Astrocyte (in vitro differentiated cells and primary cell): ENCODE results near the gene SF3B2. TPM values are rescaled to one million over a fixed set of nuclear protein-coding genes. Genes with fewer than 3 reads are reported as not detected.

ENCODE experiments used
- DNase-seq: peaks from one replicate; pipeline ENCODE4 v3.0.0-alpha.2; 2010; ENCODE audit warnings: low read depth
- FAIRE-seq: peaks from 2 replicates; lab custom pipeline; 2011; peaks lifted over from hg19 to GRCh38; lab: Jason Lieb, UNC
- H2AFZ ChIP-seq: 2 replicates; pipeline ENCODE4 v1.6.0; 2012; ENCODE audit warnings: low read depth, low read length, inconsistent platforms
- H3K27ac ChIP-seq: 2 replicates; pipeline ENCODE4 v1.5.1; 2011; ENCODE audit warnings: low read depth, low read length, inconsistent platforms
- H3K27me3 ChIP-seq: 2 replicates; pipeline ENCODE4 v1.6.0; 2011; ENCODE audit warnings: low read length, inconsistent platforms; ENCODE audit not compliant: insufficient read depth
- H3K36me3 ChIP-seq: 2 replicates; pipeline ENCODE4 v1.5.1; 2011; ENCODE audit warnings: low read length, inconsistent platforms; ENCODE audit not compliant: insufficient read depth
- H3K4me1 ChIP-seq: 2 replicates; pipeline ENCODE4 v1.5.1; 2011; ENCODE audit warnings: low read length, inconsistent platforms; ENCODE audit not compliant: insufficient read depth
- H3K4me2 ChIP-seq: 2 replicates; pipeline ENCODE4 v1.6.0; 2012; ENCODE audit warnings: low read length, inconsistent platforms
- H3K4me3 ChIP-seq: 2 replicates; pipeline ENCODE4 v1.5.1; 2011; ENCODE audit warnings: low read depth, mild to moderate bottlenecking, low read length, inconsistent platforms; ENCODE audit not compliant: insufficient read depth
- H3K79me2 ChIP-seq: 2 replicates; pipeline ENCODE4 v1.6.0; 2012; ENCODE audit warnings: mild to moderate bottlenecking, low read length, inconsistent platforms; ENCODE audit not compliant: insufficient read depth
- H3K9ac ChIP-seq: 2 replicates; pipeline ENCODE4 v1.6.0; 2012; ENCODE audit warnings: mild to moderate bottlenecking, low read length, inconsistent platforms
- H3K9me3 ChIP-seq: 2 replicates; pipeline ENCODE4 v1.5.1; 2012; ENCODE audit warnings: low read depth, mild to moderate bottlenecking, low read length, inconsistent platforms; ENCODE audit not compliant: insufficient read depth
- H4K20me1 ChIP-seq: 2 replicates; pipeline ENCODE4 v1.6.0; 2012; ENCODE audit warnings: low read length, inconsistent platforms; ENCODE audit not compliant: insufficient read depth
- H3K27ac Mint-ChIP-seq: one replicate; pipeline ENCODE4 v1.8.0; 2021; ENCODE audit warnings: mild to moderate bottlenecking, mixed read lengths; ENCODE audit not compliant: unreplicated experiment
- H3K27me3 Mint-ChIP-seq: one replicate; pipeline ENCODE4 v1.8.0; 2021; ENCODE audit warnings: low read depth, mixed read lengths; ENCODE audit not compliant: unreplicated experiment
- H3K36me3 Mint-ChIP-seq: one replicate; pipeline ENCODE4 v1.8.0; 2021; ENCODE audit warnings: low read depth, mixed read lengths; ENCODE audit not compliant: unreplicated experiment
- H3K4me1 Mint-ChIP-seq: one replicate; pipeline ENCODE4 v1.8.0; 2021; ENCODE audit warnings: low read depth, mixed read lengths; ENCODE audit not compliant: unreplicated experiment
- H3K4me3 Mint-ChIP-seq: one replicate; pipeline ENCODE4 v1.8.0; 2021; ENCODE audit warnings: mild to moderate bottlenecking, moderate library complexity, mixed read lengths; ENCODE audit not compliant: unreplicated experiment
- H3K9me3 Mint-ChIP-seq: one replicate; pipeline ENCODE4 v1.8.0; 2021; ENCODE audit warnings: mild to moderate bottlenecking, mixed read lengths; ENCODE audit not compliant: unreplicated experiment
- CTCF ChIP-seq: IDR thresholded peaks from 2 replicates; pipeline ENCODE4 v1.5.1; 2011; ENCODE audit warnings: low read depth, mild to moderate bottlenecking, inconsistent platforms, low read length, moderate library complexity; ENCODE audit not compliant: insufficient read depth
- EZH2 ChIP-seq: IDR thresholded peaks from 2 replicates; pipeline ENCODE4 v1.6.1; 2012; ENCODE audit warnings: mild to moderate bottlenecking, low read length, inconsistent platforms; ENCODE audit not compliant: insufficient read depth
- total RNA-seq: library from RNA; stranded (reverse); gene quantifications from 2 replicates; pipeline ENCODE4 v1.2.1, GENCODE V29; 2021

The SF3B2 gene
- total RNA-seq, 1 donor from 2014 or later: 170 TPM

GRCh38 chr11:66109294-66109693 is 57.1 kb downstream of the SF3B2 start:
- peaks cover 8% of the 10 kb centered on the region for H4K20me1 ChIP-seq
- H3K27me3 ChIP-seq: no peaks in the 10 kb centered on the region
- H3K4me2 ChIP-seq: no peak overlapping the region
- no peaks in the 10 kb centered on the region for H3K36me3 ChIP-seq
- H3K4me1 ChIP-seq: peaks cover 39% of the 10 kb centered on the region
- H3K27me3 Mint-ChIP-seq: no peaks in the 10 kb centered on the region
- DNase-seq: no peak
- no peak for FAIRE-seq
- H3K27ac ChIP-seq: no peak overlapping the region
- H3K4me1 Mint-ChIP-seq: peaks cover 52% of the 10 kb centered on the region
- peaks cover 72% of the 10 kb centered on the region for H3K79me2 ChIP-seq
- no peak overlapping the region for H3K4me3 ChIP-seq
- H2AFZ ChIP-seq: no peak overlapping the region
- no peaks in the 10 kb centered on the region for H3K9me3 ChIP-seq
- H3K9ac ChIP-seq: no peak overlapping the region
- TF ChIP-seq CTCF: no peak
- no peak for TF ChIP-seq EZH2
- H3K36me3 Mint-ChIP-seq: peaks cover 15% of the 10 kb centered on the region
- no peak overlapping the region for H3K4me3 Mint-ChIP-seq
- no peaks in the 10 kb centered on the region for H3K9me3 Mint-ChIP-seq
- no peak overlapping the region for H3K27ac Mint-ChIP-seq

- Mint-ChIP-seq H3K4me3 (no peak overlapping the region), H3K9me3 (no peaks in the 10 kb centered on the region), H3K4me1 (peaks cover 59% of the 10 kb centered on the region), H3K27me3 (no peaks in the 10 kb centered on the region), H3K27ac (peak overlapping the region; percentile 34), H3K36me3 (peaks cover 15% of the 10 kb centered on the region)
- Histone ChIP-seq H3K4me2 (no peak overlapping the region), H3K4me3 (no peak overlapping the region), H3K9ac (no peak overlapping the region), H3K27me3 (no peaks in the 10 kb centered on the region), H2AFZ (no peak overlapping the region), H3K4me1 (peaks cover 50% of the 10 kb centered on the region), H3K36me3 (no peaks in the 10 kb centered on the region), H3K79me2 (peaks cover 72% of the 10 kb centered on the region), H3K27ac (no peak overlapping the region), H3K9me3 (no peaks in the 10 kb centered on the region), H4K20me1 (peaks cover 7% of the 10 kb centered on the region)
- no peak for TF ChIP-seq CTCF
- no peak for TF ChIP-seq EZH2
- no peak for DNase-seq
- no peak for FAIRE-seq
Observed at GRCh38 chr11:66111158-66111557, 59.0 kb downstream of the SF3B2 start.

- Histone ChIP-seq H3K4me1 (peaks cover 51% of the 10 kb centered on the region), H3K4me3 (peak overlapping the region; percentile 11), H2AFZ (no peak overlapping the region), H3K27ac (peak overlapping the region; percentile 77), H3K36me3 (no peaks in the 10 kb centered on the region), H3K4me2 (peak overlapping the region; percentile 72), H3K9ac (peak overlapping the region; percentile 34), H3K79me2 (peaks cover 78% of the 10 kb centered on the region), H3K27me3 (no peaks in the 10 kb centered on the region), H3K9me3 (no peaks in the 10 kb centered on the region), H4K20me1 (peaks cover 3% of the 10 kb centered on the region)
- Mint-ChIP-seq H3K4me3 (no peak overlapping the region), H3K36me3 (peaks cover 15% of the 10 kb centered on the region), H3K4me1 (peaks cover 61% of the 10 kb centered on the region), H3K9me3 (no peaks in the 10 kb centered on the region), H3K27ac (peak overlapping the region; percentile 96), H3K27me3 (no peaks in the 10 kb centered on the region)
- FAIRE-seq (no peak), DNase-seq (no peak)
- TF ChIP-seq CTCF (no peak), EZH2 (no peak)
Observed at GRCh38 chr11:66112041-66112491, 59.9 kb downstream of the SF3B2 start.
